HepG2 (cell line): ENCODE measurements around the gene RAB3C. TPM values are rescaled to one million over a fixed set of nuclear protein-coding genes. Genes with fewer than 3 reads are reported as not detected.

ENCODE experiments used
- ATAC-seq: fragments of 200-7000 bp; cut with Tn5 transposase; 3 replicates; pipeline ENCODE4 v1.9.1; 2020; ENCODE audit warnings: mild to moderate bottlenecking, moderate library complexity
- BruUV-seq: library from RNA; stranded (reverse); fragments of 400-500 nt; replicated peaks from 2 replicates; lab custom pipeline; 2021; lab: Mats Ljungman, UMichigan
- CTCF ChIA-PET: fragments of 300-600 bp; formaldehyde crosslinking; extraction: SDS; loops from one replicate; lab custom pipeline; 2021; ENCODE audit warnings: low total read pairs, inconsistent platforms, low intra/inter-chr PET ratio; lab: Yijun Ruan, JAX
- POLR2A ChIA-PET: fragments of 350-600 bp; sonication (Branson Sonifier 250); formaldehyde crosslinking; loops from one replicate; lab custom pipeline; 2020; ENCODE audit warnings: antibody characterized with exemption, inconsistent platforms; lab: Yijun Ruan, JAX
- DNase-seq: peaks from one replicate; pipeline ENCODE4 v3.0.0-alpha.2; 2015; ENCODE audit warnings: low spot score
- FAIRE-seq: peaks from 3 replicates; lab custom pipeline; 2011; peaks lifted over from hg19 to GRCh38; lab: Jason Lieb, UNC
- H2AFZ ChIP-seq: one replicate; pipeline ENCODE4 v1.6.1; 2011; ENCODE audit warnings: low read length, inconsistent platforms
- H3K27ac ChIP-seq: fragments of 300-600 bp; 3 replicates; pipeline ENCODE4 v1.8.0; 2011; ENCODE audit warnings: mixed run types, mild to moderate bottlenecking, mixed read lengths, low read length, inconsistent platforms; ENCODE audit not compliant: insufficient read depth; ENCODE audit errors: extremely low read length
- H3K27me3 ChIP-seq, 2 experiments: fragments of 200-600 bp in 1 of 2; 2 replicates in 1 of 2; 3 replicates in 1 of 2; pipeline versions ENCODE4 v1.6.0 to v1.8.0; 2011; ENCODE audit warnings: low read length in 2 of 2, mild to moderate bottlenecking in 2 of 2, moderate library complexity in 2 of 2, inconsistent platforms in 1 of 2; ENCODE audit not compliant: insufficient read depth in 2 of 2, control insufficient read depth in 1 of 2
- H3K36me3 ChIP-seq, 2 experiments: fragments of 200-600 bp in 1 of 2; replicated peaks in 1 of 2; 2 replicates in 1 of 2; 3 replicates in 1 of 2; pipeline versions ENCODE4 v1.5.1 to v1.8.0; 2011; ENCODE audit warnings: low read length in 2 of 2, inconsistent platforms in 1 of 2; ENCODE audit not compliant: insufficient read depth in 2 of 2, control insufficient read depth in 1 of 2
- H3K4me1 ChIP-seq: 2 replicates; pipeline ENCODE4 v1.5.1; 2012; ENCODE audit warnings: low read length, inconsistent platforms; ENCODE audit not compliant: insufficient read depth
- H3K4me2 ChIP-seq: 2 replicates; pipeline ENCODE4 v1.6.0; 2011; ENCODE audit warnings: low read depth, low read length, inconsistent platforms
- H3K4me3 ChIP-seq, 3 experiments: fragments of 200-600 bp in 1 of 3; sonication (generic), shearing (Covaris generic) in 1 of 3; replicated peaks in 1 of 3; 2 replicates each; pipeline ENCODE4 v1.5.1; 2011 to 2016; ENCODE audit warnings: low read length in 3 of 3, inconsistent platforms in 2 of 3, low read depth in 2 of 3, mild to moderate bottlenecking in 2 of 3, control low read depth in 1 of 3, mixed read lengths in 1 of 3; ENCODE audit not compliant: insufficient read depth in 1 of 3
- H3K79me2 ChIP-seq: one replicate; pipeline ENCODE4 v1.6.1; 2011; ENCODE audit warnings: low read length, inconsistent platforms; ENCODE audit not compliant: insufficient read depth
- H3K9ac ChIP-seq: 2 replicates; pipeline ENCODE4 v1.6.0; 2011; ENCODE audit warnings: mild to moderate bottlenecking, low read depth, low read length, inconsistent platforms; ENCODE audit not compliant: insufficient read depth
- H3K9me3 ChIP-seq: 2 replicates; pipeline ENCODE4 v1.5.1; 2012; ENCODE audit warnings: mild to moderate bottlenecking, low read length
- H4K20me1 ChIP-seq: 2 replicates; pipeline ENCODE4 v1.6.0; 2011; ENCODE audit warnings: inconsistent platforms, mild to moderate bottlenecking, low read length, moderate library complexity; ENCODE audit not compliant: insufficient read depth
- ATF3 ChIP-seq: sonication (generic); formaldehyde crosslinking; IDR thresholded peaks from 2 replicates; pipeline ENCODE4 v1.4.0; 2020; ENCODE audit warnings: missing genetic modification reagents
- CEBPB ChIP-seq: IDR thresholded peaks from 2 replicates; pipeline ENCODE4 v1.6.1; 2011; ENCODE audit warnings: low read depth, low read length, improper control_type of control experiment, borderline replicate concordance
- CTCF ChIP-seq: sonication (generic); formaldehyde crosslinking; IDR thresholded peaks from 2 replicates; pipeline ENCODE4 v1.5.0; 2020; ENCODE audit warnings: mild to moderate bottlenecking, missing genetic modification reagents, moderate library complexity
- KAT7 ChIP-seq: IDR thresholded peaks from 2 replicates; pipeline ENCODE4 v1.6.1; 2018; ENCODE audit warnings: borderline replicate concordance, missing compliant biosample characterization
- NFKBIZ ChIP-seq: IDR thresholded peaks from 2 replicates; pipeline ENCODE4 v1.6.1; 2018; ENCODE audit warnings: missing genetic modification reagents, missing compliant biosample characterization
- PHB2 ChIP-seq: fragments of 450-650 bp; IDR thresholded peaks from 2 replicates; pipeline ENCODE4 v1.6.1; 2018; ENCODE audit not compliant: partially characterized antibody
- ZBTB38 ChIP-seq: sonication (generic); formaldehyde crosslinking; IDR thresholded peaks from 2 replicates; pipeline ENCODE4 v1.5.1; 2020; ENCODE audit warnings: mild to moderate bottlenecking, missing genetic modification reagents
- ZBTB43 ChIP-seq: sonication (generic); formaldehyde crosslinking; conservative IDR thresholded peaks from 2 replicates; pipeline ENCODE4 v1.4.0; 2020; ENCODE audit warnings: missing genetic modification reagents
- ZFYVE20 ChIP-seq: sonication (generic); formaldehyde crosslinking; IDR thresholded peaks from 2 replicates; pipeline ENCODE4 v1.8.0; 2023; ENCODE audit warnings: low read depth, mild to moderate bottlenecking, moderate library complexity, missing genetic modification reagents, borderline replicate concordance
- ZNF121 ChIP-seq: sonication (generic); formaldehyde crosslinking; IDR thresholded peaks from 2 replicates; pipeline ENCODE4 v1.5.0; 2020; ENCODE audit warnings: mild to moderate bottlenecking, missing genetic modification reagents
- ZNF3 ChIP-seq: IDR thresholded peaks from 2 replicates; pipeline ENCODE4 v1.7.0; 2017; ENCODE audit warnings: inconsistent platforms
- ZNF510 ChIP-seq: sonication (generic); formaldehyde crosslinking; IDR thresholded peaks from 2 replicates; pipeline ENCODE4 v1.4.0; 2020; ENCODE audit warnings: low read depth, mild to moderate bottlenecking, missing genetic modification reagents
- ZNF740 ChIP-seq: sonication (generic); formaldehyde crosslinking; IDR thresholded peaks from 2 replicates; pipeline ENCODE4 v1.4.0; 2020; ENCODE audit warnings: missing genetic modification reagents
- WGBS: methylation state at CpG from one replicate; pipeline ENCODE4 v1.1.6; 2017; ENCODE audit warnings: low lambda C conversion rate; 5-methylcytosine and 5-hydroxymethylcytosine counted together
- in situ Hi-C: cut with HindIII; loops from 2 replicates; pipeline ENCODE4 v1.10.0; 2017; ENCODE audit warnings: low pct_unique_long_range_greater_than_20kb; ENCODE audit not compliant: extremely low pct_ligation_motif_present
- intact Hi-C: fragments of 100-400 bp; cut with micrococcal nuclease; formaldehyde crosslinking; loops from one replicate; pipeline ENCODE4 v1.10.0; 2022; ENCODE audit not compliant: unreplicated experiment
- polyA plus RNA-seq, 8 experiments: library from polyadenylated mRNA; depleted of rRNA in 3 of 8; stranded (reverse) in 7 of 8; unstranded in 1 of 8; fragments of >200 nt; fragmentation: Illumina TruSeq in 4 of 8; extraction: Trizol in 4 of 8; gene quantifications; 2 replicates each; pipeline versions ENCODE4 v1.2.1 to v1.2.3, GENCODE V29; 2011 to 2016; ENCODE audit warnings: low read depth in 4 of 8, missing spikeins in 1 of 8, mixed read lengths in 1 of 8; ENCODE audit not compliant: insufficient read depth in 1 of 8
- total RNA-seq, 5 experiments: library from RNA; depleted of rRNA; stranded (reverse); fragments of >200 nt; fragmentation: Illumina TruSeq; extraction: Trizol; gene quantifications; 2 replicates each; pipeline ENCODE4 v1.2.3, GENCODE V29; 2016; ENCODE audit warnings: low read depth in 1 of 5

Gene RAB3C
- total and polyA plus RNA-seq, 2 of the 13 experiments (the other 11 are each of a cell fraction or from before 2014, with no cell fraction given): not detected

GRCh38 chr5:58890701-58891085 lies 307.8 kb downstream of the RAB3C start:
- H2AFZ ChIP-seq: no peak overlapping the region

GRCh38 chr5:58891086-58891970 lies 308.5 kb downstream of the RAB3C start:
- in situ Hi-C loops: loop anchor here (25.0 kb wide), 1 partner anchor 471 kb away; no protein-coding TSS in a partner anchor
- Histone ChIP-seq H2AFZ (no peak overlapping the region), H3K36me3 (no peaks in the 10 kb centered on the region), H3K9me3 (no peaks in the 10 kb centered on the region), H4K20me1 (no peaks in the 10 kb centered on the region), H3K4me3 (no peak overlapping the region), H3K27me3 (peaks cover 2 to 27% of the 10 kb centered on the region in 2 experiments; a peak in 4 of 5 replicates), H3K79me2 (no peaks in the 10 kb centered on the region), H3K27ac (no peak overlapping the region), H3K4me2 (no peak overlapping the region), H3K9ac (no peak overlapping the region), H3K4me1 (no peaks in the 10 kb centered on the region; the same call in 1 of the 2 replicates)
- DNase-seq (peak; percentile 24), FAIRE-seq (no peak), ATAC-seq (peak; percentile 67)
- ChIA-PET CTCF (interaction anchor here (3.1 kb wide), 1 partner anchor 283 kb away, joined by 18 read pairs; no protein-coding TSS in a partner anchor), POLR2A (no interaction called here)
- intact Hi-C loops: loop anchor here (1.0 kb wide), 2 partner anchors 116 to 283 kb away; no protein-coding TSS in a partner anchor
- BruUV-seq: no TSS peak
- WGBS: 12% methylated on average over 18 of the region's 18 CpGs
- peak; percentile 64 for TF ChIP-seq CTCF (CRISPR knock-in tag)
- TF ChIP-seq CEBPB: no peak
- no peak for TF ChIP-seq KAT7
- TF ChIP-seq ZNF510 (CRISPR knock-in tag): no peak
- no peak for TF ChIP-seq ZBTB43 (CRISPR knock-in tag)
- no peak for TF ChIP-seq ZFYVE20 (CRISPR knock-in tag)
- TF ChIP-seq ZBTB38 (CRISPR knock-in tag): no peak
- TF ChIP-seq ZNF121 (CRISPR knock-in tag): no peak
- TF ChIP-seq ZNF740 (CRISPR knock-in tag): no peak
- no peak for TF ChIP-seq PHB2
- no peak for TF ChIP-seq ATF3 (CRISPR knock-in tag)
- TF ChIP-seq ZNF3 (CRISPR knock-in tag): no peak

More at GRCh38 chr5:58890701-58891085, 307.8 kb downstream of the RAB3C start:
- no peaks in the 10 kb centered on the region; the same call in 1 of the 2 replicates for H3K4me1 ChIP-seq
- ChIA-PET POLR2A (no interaction called here), CTCF (interaction anchor here (1.0 to 3.1 kb wide), 2 partner anchors 284 kb away, joined by 3 to 18 read pairs; no protein-coding TSS in a partner anchor)
- H3K4me2 ChIP-seq: no peak overlapping the region
- DNase-seq (no peak), FAIRE-seq (no peak), ATAC-seq (peak; percentile 25; the same call in 2 of the 3 replicates)
- no peak overlapping the region for H3K27ac ChIP-seq
- H3K27me3 ChIP-seq: peaks cover 2 to 27% of the 10 kb centered on the region in 2 experiments; a peak in 4 of 5 replicates
- H3K9ac ChIP-seq: no peak overlapping the region
- intact Hi-C loops: loop anchor here (1.0 kb wide), 2 partner anchors 117 to 284 kb away; no protein-coding TSS in a partner anchor
- TF ChIP-seq NFKBIZ (CRISPR knock-in tag): no peak
- 19% methylated on average over 6 of the region's 6 CpGs for WGBS
- H3K79me2 ChIP-seq: no peaks in the 10 kb centered on the region
- no peaks in the 10 kb centered on the region for H3K36me3 ChIP-seq
- no TSS peak for BruUV-seq
- H3K9me3 ChIP-seq: no peaks in the 10 kb centered on the region
- H3K4me3 ChIP-seq: no peak overlapping the region
- no peaks in the 10 kb centered on the region for H4K20me1 ChIP-seq
- in situ Hi-C loops: loop anchor here (25.0 kb wide), 1 partner anchor 472 kb away; no protein-coding TSS in a partner anchor
